ENCODE results near the gene ENPEP.
"Not testable (repeated sequence)": the region's sequence is repeated elsewhere in the genome, so short reads cannot be mapped to it uniquely, and the experiment has no call there.

Gene ENPEP

GRCh38 chr4:110475881-110476818, at the start of gene ENPEP:
ENPEP (plus strand) TSS chr4:110476155; CDS start chr4:110476415, 260 bp downstream.
- DNase-seq (ENCODE audit: low read depth): peak; percentile 72

- not testable (repeated sequence) for DNase-seq (ENCODE audit: low read depth)
These were observed 44.1 kb upstream of the ENPEP start for GRCh38 chr4:110431805-110432204.

GRCh38 chr4:110437292-110437691, 38.7 kb upstream of the ENPEP start:
- not testable (repeated sequence) for DNase-seq (ENCODE audit: low read depth)

GRCh38 chr4:110439209-110439608, 36.7 kb upstream of the ENPEP start:
- not testable (repeated sequence) for DNase-seq (ENCODE audit: low read depth)

- DNase-seq (ENCODE audit: low read depth): no peak
These were observed 33.6 kb upstream of the ENPEP start for GRCh38 chr4:110442309-110442708.

GRCh38 chr4:110442788-110443187, 33.2 kb upstream of the ENPEP start:
- DNase-seq (ENCODE audit: low read depth): no peak

GRCh38 chr4:110449947-110450346, 26.0 kb upstream of the ENPEP start:
- no peak for DNase-seq (ENCODE audit: low read depth)

GRCh38 chr4:110452546-110452945, 23.4 kb upstream of the ENPEP start:
- no peak for DNase-seq (ENCODE audit: low read depth)

GRCh38 chr4:110454441-110454840, 21.5 kb upstream of the ENPEP start:
- no peak for DNase-seq (ENCODE audit: low read depth)

- DNase-seq (ENCODE audit: low read depth): no peak
These were observed 17.3 kb upstream of the ENPEP start for GRCh38 chr4:110458494-110459266.

GRCh38 chr4:110460074-110460746, 15.7 kb upstream of the ENPEP start:
- DNase-seq (ENCODE audit: low read depth): no peak

GRCh38 chr4:110467400-110467799, 8.6 kb upstream of the ENPEP start:
- no peak for DNase-seq (ENCODE audit: low read depth)

- no peak for DNase-seq (ENCODE audit: low read depth)
These were observed 3.2 kb upstream of the ENPEP start for GRCh38 chr4:110472583-110473329.

- DNase-seq (ENCODE audit: low read depth): no peak
These were observed 1.5 kb upstream of the ENPEP start for GRCh38 chr4:110474481-110474880.

GRCh38 chr4:110475080-110475479, 875 bp upstream of the ENPEP start:
- DNase-seq (ENCODE audit: low read depth): not testable (repeated sequence)

- no peak for DNase-seq (ENCODE audit: low read depth)
These were observed 1.9 kb downstream of the ENPEP start for GRCh38 chr4:110477836-110478235.

- peak; percentile 98 for DNase-seq (ENCODE audit: low read depth)
These were observed 4.1 kb downstream of the ENPEP start for GRCh38 chr4:110480031-110480549.

GRCh38 chr4:110480746-110481271, 4.9 kb downstream of the ENPEP start:
- peak; percentile 22 for DNase-seq (ENCODE audit: low read depth)

- peak; percentile 39 for DNase-seq (ENCODE audit: low read depth)
These were observed 7.6 kb downstream of the ENPEP start for GRCh38 chr4:110483516-110483915.

- peak; percentile 6 for DNase-seq (ENCODE audit: low read depth)
These were observed 8.1 kb downstream of the ENPEP start for GRCh38 chr4:110484029-110484428.

- DNase-seq (ENCODE audit: low read depth): peak; percentile 95
These were observed 8.8 kb downstream of the ENPEP start for GRCh38 chr4:110484767-110485166.

All from EH (cell line).